Measurements from ENCODE around the gene LSS. TPM values are rescaled to one million over a fixed set of nuclear protein-coding genes. Genes with fewer than 3 reads are reported as not detected.

The LSS gene
- total RNA-seq, 4 donors from 2014 or later, result 128 to 251 (median 164) TPM

GRCh38 chr21:46210378-46211136 is 18.0 kb downstream of the LSS start:
- Histone ChIP-seq H3K27ac (no peak overlapping the region), H3K4me3 (no peak overlapping the region), H3K4me1 (no peaks in the 10 kb centered on the region), H3K27me3 (no peaks in the 10 kb centered on the region), H3K36me3 (peaks cover 91% of the 10 kb centered on the region), H3K9me3 (no peaks in the 10 kb centered on the region)
- WGBS, result 91% methylated on average over 4 of the region's 16 CpGs
- peak in 1 of 2 donors; percentile 54 for DNase-seq (ENCODE audit: low spot score in 2 of 2)
- TF ChIP-seq CTCF (IDR thresholded peaks at IDR 0.05), result no peak
- TF ChIP-seq EP300 (IDR thresholded peaks at IDR 0.05), result no peak
- no peak for TF ChIP-seq POLR2AphosphoS5 (IDR thresholded peaks at IDR 0.05)
- TF ChIP-seq POLR2A (IDR thresholded peaks at IDR 0.05), result no peak

GRCh38 chr21:46208761-46209721 is 19.5 kb downstream of the LSS start:
- Histone ChIP-seq H3K27ac (no peak overlapping the region), H3K27me3 (no peaks in the 10 kb centered on the region), H3K36me3 (peaks cover 91% of the 10 kb centered on the region), H3K4me1 (no peaks in the 10 kb centered on the region), H3K9me3 (no peaks in the 10 kb centered on the region), H3K4me3 (no peak overlapping the region)
- peak in 1 of 2 donors; percentile 56 for DNase-seq (ENCODE audit: low spot score in 2 of 2)
- TF ChIP-seq EP300 (IDR thresholded peaks at IDR 0.05) (no peak), POLR2AphosphoS5 (IDR thresholded peaks at IDR 0.05) (no peak), CTCF (IDR thresholded peaks at IDR 0.05) (no peak), POLR2A (IDR thresholded peaks at IDR 0.05) (no peak)
- 93% methylated on average over 14 of the region's 23 CpGs for WGBS

GRCh38 chr21:46207920-46208591 is 20.5 kb downstream of the LSS start:
- H3K4me1 ChIP-seq, result no peaks in the 10 kb centered on the region
- H3K27me3 ChIP-seq, result no peaks in the 10 kb centered on the region
- H3K27ac ChIP-seq, result no peak overlapping the region
- peaks cover 92% of the 10 kb centered on the region for H3K36me3 ChIP-seq
- 91% methylated on average over 4 of the region's 27 CpGs for WGBS
- peak in 1 of 2 donors; percentile 50 for DNase-seq (ENCODE audit: low spot score in 2 of 2)
- no peak for TF ChIP-seq POLR2AphosphoS5 (IDR thresholded peaks at IDR 0.05)
- TF ChIP-seq EP300 (IDR thresholded peaks at IDR 0.05), result no peak
- TF ChIP-seq POLR2A (IDR thresholded peaks at IDR 0.05), result no peak
- no peak for TF ChIP-seq CTCF (IDR thresholded peaks at IDR 0.05)
- H3K4me3 ChIP-seq, result no peak overlapping the region
- H3K9me3 ChIP-seq, result no peaks in the 10 kb centered on the region

GRCh38 chr21:46207006-46207919 is 21.3 kb downstream of the LSS start:
- peaks cover 91% of the 10 kb centered on the region for H3K36me3 ChIP-seq
- WGBS, result 97% methylated on average over 9 of the region's 21 CpGs

More at GRCh38 chr21:46207006-46207919, 21.3 kb downstream of the LSS start:
- Histone ChIP-seq H3K27me3 (no peaks in the 10 kb centered on the region), H3K4me3 (no peak overlapping the region), H3K4me1 (no peaks in the 10 kb centered on the region), H3K9me3 (no peaks in the 10 kb centered on the region), H3K27ac (no peak overlapping the region)
- DNase-seq (ENCODE audit: low spot score in 2 of 2), result peak in 1 of 2 donors; percentile 48
- TF ChIP-seq POLR2A (IDR thresholded peaks at IDR 0.05), result no peak
- TF ChIP-seq EP300 (IDR thresholded peaks at IDR 0.05), result no peak
- TF ChIP-seq CTCF (IDR thresholded peaks at IDR 0.05), result no peak
- no peak for TF ChIP-seq POLR2AphosphoS5 (IDR thresholded peaks at IDR 0.05)
